IMR-90 (cell line): Measurements from ENCODE around the gene KCTD13. TPM values are rescaled to one million over a fixed set of nuclear protein-coding genes. Genes with fewer than 3 reads are reported as not detected.
A peak's percentile ranks its signal among the peaks of the same experiment; 100 is the strongest.

Experiments used
- ATAC-seq: fragments of 200-7000 bp; cut with Tn5 transposase; 2 replicates; pipeline ENCODE4 v1.9.1; 2020; ENCODE audit warnings: low read depth, mild to moderate bottlenecking, moderate library complexity
- BruUV-seq: library from RNA; stranded (reverse); fragments of 400-500 nt; replicated peaks from 2 replicates; lab custom pipeline; 2021; lab: Mats Ljungman, UMichigan
- CTCF ChIA-PET: fragments of 300-600 bp; formaldehyde crosslinking; extraction: SDS; loops from one replicate; lab custom pipeline; 2021; ENCODE audit warnings: antibody characterized with exemption; lab: Yijun Ruan, JAX
- POLR2A ChIA-PET: fragments of 300-600 bp; sonication (Branson Sonifier 250); formaldehyde crosslinking; loops from one replicate; lab custom pipeline; 2022; ENCODE audit warnings: antibody characterized with exemption; ENCODE audit not compliant: unreplicated experiment; lab: Charles Lee
- DNase-seq: peaks from one replicate; pipeline ENCODE4 v3.0.0; 2013
- H2AFZ ChIP-seq: replicated peaks from 2 replicates; pipeline ENCODE3; 2013; ENCODE audit warnings: low read length, mild to moderate bottlenecking; ENCODE audit not compliant: poor library complexity
- H2AK5ac ChIP-seq: 2 replicates; pipeline ENCODE4 v1.6.1; 2013; ENCODE audit warnings: low read depth, low read length, inconsistent platforms
- H2AK9ac ChIP-seq: replicated peaks from 2 replicates; pipeline ENCODE3; 2013; ENCODE audit warnings: mild to moderate bottlenecking, low read depth, low read length, moderate library complexity; ENCODE audit not compliant: poor library complexity
- H2BK120ac ChIP-seq: 2 replicates; pipeline ENCODE4 v1.6.1; 2013; ENCODE audit warnings: low read depth, low read length, inconsistent platforms
- H2BK15ac ChIP-seq: 3 replicates; pipeline ENCODE4 v1.6.1; 2013; ENCODE audit warnings: low read depth, low read length, inconsistent platforms
- H2BK20ac ChIP-seq: 2 replicates; pipeline ENCODE4 v1.6.1; 2013; ENCODE audit warnings: low read depth, mild to moderate bottlenecking, inconsistent platforms, low read length, moderate library complexity
- H2BK5ac ChIP-seq: 2 replicates; pipeline ENCODE4 v1.6.1; 2013; ENCODE audit warnings: mild to moderate bottlenecking, low read depth, low read length, inconsistent platforms; ENCODE audit not compliant: poor library complexity, severe bottlenecking
- H3K14ac ChIP-seq: replicated peaks from 2 replicates; pipeline ENCODE4 v1.6.1; 2013; ENCODE audit warnings: low read depth, low read length, inconsistent platforms
- H3K18ac ChIP-seq: 2 replicates; pipeline ENCODE4 v1.6.1; 2013; ENCODE audit warnings: low read depth, low read length, control low read depth
- H3K23ac ChIP-seq: 2 replicates; pipeline ENCODE4 v1.6.1; 2013; ENCODE audit warnings: low read depth, low read length, inconsistent platforms
- H3K27ac ChIP-seq: 2 replicates; pipeline ENCODE4 v1.5.1; 2013; ENCODE audit warnings: mild to moderate bottlenecking, control low read depth, low read length; ENCODE audit not compliant: insufficient read depth
- H3K27me3 ChIP-seq: 2 replicates; pipeline ENCODE4 v1.6.1; 2013; ENCODE audit warnings: low read length; ENCODE audit not compliant: control insufficient read depth, insufficient read depth
- H3K36me3 ChIP-seq: 2 replicates; pipeline ENCODE4 v1.6.1; 2013; ENCODE audit warnings: low read length, mixed read lengths; ENCODE audit not compliant: control insufficient read depth, insufficient read depth
- H3K4ac ChIP-seq: 2 replicates; pipeline ENCODE4 v1.6.1; 2013; ENCODE audit warnings: low read depth, low read length, inconsistent platforms
- H3K4me1 ChIP-seq: 2 replicates; pipeline ENCODE4 v1.6.1; 2013; ENCODE audit warnings: low read length, mixed read lengths; ENCODE audit not compliant: control insufficient read depth, insufficient read depth
- H3K4me2 ChIP-seq: 2 replicates; pipeline ENCODE4 v1.6.1; 2013; ENCODE audit warnings: low read depth, mild to moderate bottlenecking, control low read depth, low read length, moderate library complexity
- H3K4me3 ChIP-seq: 2 replicates; pipeline ENCODE4 v1.5.1; 2013; ENCODE audit warnings: low read depth, mild to moderate bottlenecking, control low read depth, low read length, moderate library complexity; ENCODE audit not compliant: insufficient read depth
- H3K56ac ChIP-seq: 2 replicates; pipeline ENCODE4 v1.6.1; 2013; ENCODE audit warnings: low read length, inconsistent platforms; ENCODE audit not compliant: insufficient read depth; ENCODE audit errors: extremely low read depth
- H3K79me1 ChIP-seq, 2 experiments: 2 replicates each; pipeline ENCODE4 v1.6.1; 2013; ENCODE audit warnings: low read length in 2 of 2, inconsistent platforms in 1 of 2, low read depth in 1 of 2
- H3K9ac ChIP-seq: 2 replicates; pipeline ENCODE4 v1.6.1; 2013; ENCODE audit warnings: low read depth, low read length, control low read depth
- H3K9me1 ChIP-seq: 2 replicates; pipeline ENCODE4 v1.6.1; 2013; ENCODE audit warnings: low read length, inconsistent platforms; ENCODE audit not compliant: insufficient read depth
- H3K9me3 ChIP-seq: 2 replicates; pipeline ENCODE4 v1.6.1; 2013; ENCODE audit warnings: low read length; ENCODE audit not compliant: control insufficient read depth, insufficient read depth
- H4K20me1 ChIP-seq: 2 replicates; pipeline ENCODE4 v1.6.1; 2013; ENCODE audit warnings: low read length, inconsistent platforms; ENCODE audit not compliant: insufficient read depth
- H4K5ac ChIP-seq: 2 replicates; pipeline ENCODE4 v1.6.1; 2013; ENCODE audit warnings: mild to moderate bottlenecking, low read depth, low read length, control low read depth
- H4K8ac ChIP-seq, 2 experiments: 2 replicates each; pipeline ENCODE4 v1.6.1; 2013; ENCODE audit warnings: low read depth in 2 of 2, low read length in 2 of 2, control low read depth in 1 of 2, inconsistent platforms in 1 of 2
- H4K91ac ChIP-seq: 2 replicates; pipeline ENCODE4 v1.6.1; 2013; ENCODE audit warnings: low read depth, low read length, inconsistent platforms; ENCODE audit not compliant: insufficient read depth
- CEBPB ChIP-seq: IDR thresholded peaks from 2 replicates; pipeline ENCODE4 v1.6.1; 2012; ENCODE audit warnings: low read depth, low read length, improper control_type of control experiment
- CHD1 ChIP-seq: IDR thresholded peaks from 2 replicates; pipeline ENCODE4 v1.6.1; 2012; ENCODE audit warnings: low read depth, low read length, improper control_type of control experiment
- CTCF ChIP-seq: conservative IDR thresholded peaks from 2 replicates; pipeline ENCODE4 v1.5.1; 2012; ENCODE audit warnings: mild to moderate bottlenecking, low read depth, low read length, improper control_type of control experiment
- FOS ChIP-seq: fragments of 150-350 bp; IDR thresholded peaks from 2 replicates; pipeline ENCODE4 v1.6.1; 2016; ENCODE audit warnings: low read depth, low read length
- MAFK ChIP-seq: IDR thresholded peaks from 2 replicates; pipeline ENCODE4 v1.6.1; 2012; ENCODE audit warnings: low read depth, low read length, improper control_type of control experiment
- MAZ ChIP-seq: IDR thresholded peaks from 2 replicates; pipeline ENCODE4 v1.6.1; 2012; ENCODE audit warnings: low read depth, mild to moderate bottlenecking, low read length, improper control_type of control experiment, moderate library complexity, borderline replicate concordance
- MXI1 ChIP-seq: IDR thresholded peaks from 2 replicates; pipeline ENCODE4 v1.6.1; 2012; ENCODE audit warnings: low read depth, mild to moderate bottlenecking, low read length, moderate library complexity, borderline replicate concordance
- NFE2L2 ChIP-seq: fragments of 150-350 bp; IDR thresholded peaks from 2 replicates; pipeline ENCODE4 v1.6.1; 2016; ENCODE audit warnings: low read depth, mild to moderate bottlenecking, low read length
- POLR2A ChIP-seq: IDR thresholded peaks from 2 replicates; pipeline ENCODE4 v1.6.1; 2012; ENCODE audit warnings: mild to moderate bottlenecking, low read depth, low read length
- RAD21 ChIP-seq: IDR thresholded peaks from 2 replicates; pipeline ENCODE4 v1.6.1; 2012; ENCODE audit warnings: low read length, improper control_type of control experiment
- RCOR1 ChIP-seq: IDR thresholded peaks from 2 replicates; pipeline ENCODE4 v1.6.1; 2012; ENCODE audit warnings: mild to moderate bottlenecking, low read length, improper control_type of control experiment; ENCODE audit not compliant: insufficient replicate concordance
- RFX5 ChIP-seq: IDR thresholded peaks from 2 replicates; pipeline ENCODE4 v1.8.0; 2012; ENCODE audit warnings: low read depth, mild to moderate bottlenecking, low read length, moderate library complexity
- SMC3 ChIP-seq: fragments of 150-350 bp; IDR thresholded peaks from 2 replicates; pipeline ENCODE4 v1.6.1; 2016; ENCODE audit warnings: low read depth, mild to moderate bottlenecking, antibody characterized with exemption, low read length, moderate library complexity
- WGBS, 2 experiments: methylation state at CpG; one replicate each; pipeline versions ENCODE4 v1.1.5 to v1.1.7; 2013; ENCODE audit warnings: missing lambda C conversion rate in 2 of 2; ENCODE audit not compliant: insufficient read length in 1 of 2; ENCODE audit errors: extremely low coverage in 2 of 2; 5-methylcytosine and 5-hydroxymethylcytosine counted together
- dilution Hi-C: fragments of 300-500 bp; cut with HindIII; formaldehyde crosslinking; loops from one replicate; pipeline ENCODE4 v1.14.3; 2018; ENCODE audit warnings: low sequenced_read_pairs; ENCODE audit not compliant: unreplicated experiment
- in situ Hi-C: fragments of 300-500 bp; cut with MboI; formaldehyde crosslinking; loops from 3 replicates; pipeline ENCODE4 v1.14.3; 2019; ENCODE audit warnings: low sequenced_read_pairs, inconsistent platforms, mixed read lengths
- intact Hi-C: fragments of 100-400 bp; cut with micrococcal nuclease; formaldehyde crosslinking; loops from 2 replicates; pipeline ENCODE4 v1.10.0; 2022
- polyA plus RNA-seq, 3 experiments: library from polyadenylated mRNA; depleted of rRNA; stranded (reverse); fragments of >200 nt; gene quantifications; 2 replicates each; pipeline ENCODE4 v1.2.3, GENCODE V29; 2012; ENCODE audit warnings: low replicate concordance in 1 of 3
- total RNA-seq: library from RNA; depleted of rRNA; stranded (reverse); fragments of >200 nt; gene quantifications from 2 replicates; pipeline ENCODE4 v1.2.3, GENCODE V29; 2012
- TF ChIP-seq, protein P1 (sequence below): fragments of 150-350 bp; IDR thresholded peaks from 2 replicates; pipeline ENCODE4 v1.6.1; 2017; ENCODE audit warnings: mild to moderate bottlenecking, antibody characterized with exemption, low read length, low read depth
- TF ChIP-seq, protein P2 (sequence below): fragments of 150-350 bp; IDR thresholded peaks from 2 replicates; pipeline ENCODE4 v1.6.1; 2016; ENCODE audit warnings: low read depth, mild to moderate bottlenecking, low read length, moderate library complexity, borderline replicate concordance

Gene KCTD13
- total and polyA plus RNA-seq, 2 of the 4 experiments (the other 2 are of a cell fraction), result 4.1 to 20.7 TPM

GRCh38 chr16:29857133-29857760 is 68.8 kb downstream of the KCTD13 start:
- BruUV-seq, result no TSS peak

More at GRCh38 chr16:29857133-29857760, 68.8 kb downstream of the KCTD13 start:
- H4K8ac ChIP-seq, result no peak overlapping the region
- H3K27ac ChIP-seq, result no peak overlapping the region
- in situ Hi-C loops (no loop called here), intact Hi-C loops (no loop called here), dilution Hi-C loops (no loop called here)
- H3K23ac ChIP-seq, result no peak overlapping the region
- DNase-seq (peak; percentile 46), ATAC-seq (peak; percentile 67)
- H3K9ac ChIP-seq, result no peak overlapping the region
- no peak overlapping the region for H2BK5ac ChIP-seq
- no peak overlapping the region for H3K18ac ChIP-seq
- TF ChIP-seq FOS (no peak), CHD1 (no peak), MXI1 (no peak), MAZ (no peak), RCOR1 (no peak), SMC3 (no peak), CEBPB (no peak), NFE2L2 (no peak), RAD21 (no peak), POLR2A (no peak), MAFK (no peak), CTCF (no peak), RFX5 (no peak)
- TF ChIP-seq, protein P1, sequence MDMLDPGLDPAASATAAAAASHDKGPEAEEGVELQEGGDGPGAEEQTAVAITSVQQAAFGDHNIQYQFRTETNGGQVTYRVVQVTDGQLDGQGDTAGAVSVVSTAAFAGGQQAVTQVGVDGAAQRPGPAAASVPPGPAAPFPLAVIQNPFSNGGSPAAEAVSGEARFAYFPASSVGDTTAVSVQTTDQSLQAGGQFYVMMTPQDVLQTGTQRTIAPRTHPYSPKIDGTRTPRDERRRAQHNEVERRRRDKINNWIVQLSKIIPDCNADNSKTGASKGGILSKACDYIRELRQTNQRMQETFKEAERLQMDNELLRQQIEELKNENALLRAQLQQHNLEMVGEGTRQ, result no peak
- TF ChIP-seq, protein P2, sequence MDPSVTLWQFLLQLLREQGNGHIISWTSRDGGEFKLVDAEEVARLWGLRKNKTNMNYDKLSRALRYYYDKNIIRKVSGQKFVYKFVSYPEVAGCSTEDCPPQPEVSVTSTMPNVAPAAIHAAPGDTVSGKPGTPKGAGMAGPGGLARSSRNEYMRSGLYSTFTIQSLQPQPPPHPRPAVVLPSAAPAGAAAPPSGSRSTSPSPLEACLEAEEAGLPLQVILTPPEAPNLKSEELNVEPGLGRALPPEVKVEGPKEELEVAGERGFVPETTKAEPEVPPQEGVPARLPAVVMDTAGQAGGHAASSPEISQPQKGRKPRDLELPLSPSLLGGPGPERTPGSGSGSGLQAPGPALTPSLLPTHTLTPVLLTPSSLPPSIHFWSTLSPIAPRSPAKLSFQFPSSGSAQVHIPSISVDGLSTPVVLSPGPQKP, result no peak
- peaks cover 22% of the 10 kb centered on the region for H3K36me3 ChIP-seq
- 66% methylated on average over 3 of the region's 7 CpGs; no CpG with 5 or more reads in 1 of the 2 experiments for WGBS, 2 experiments
- H3K27me3 ChIP-seq, result no peaks in the 10 kb centered on the region
- H3K9me1 ChIP-seq, result peaks cover 12% of the 10 kb centered on the region
- H2BK15ac ChIP-seq, result no peak overlapping the region
- ChIA-PET POLR2A (interaction anchor here (0.7 kb wide), 1 partner anchor 22 kb away, joined by 7 read pairs; no protein-coding TSS in a partner anchor), CTCF (interaction anchor here (1.9 kb wide), 1 partner anchor 9 kb away, joined by 6 read pairs; no protein-coding TSS in a partner anchor)
- no peak overlapping the region for H2BK20ac ChIP-seq
- H3K4me1 ChIP-seq, result peaks cover 4% of the 10 kb centered on the region; the same call in 1 of the 2 replicates
- H3K79me1 ChIP-seq, result peaks cover 7 to 24% of the 10 kb centered on the region in 2 experiments; a peak in 3 of 4 replicates
- no peak overlapping the region for H2AFZ ChIP-seq
- H3K4me3 ChIP-seq, result no peak overlapping the region
- H4K5ac ChIP-seq, result no peak overlapping the region
- no peak overlapping the region for H2AK9ac ChIP-seq
- no peak overlapping the region for H4K91ac ChIP-seq
- H3K4ac ChIP-seq, result no peak overlapping the region
- H2AK5ac ChIP-seq, result no peak overlapping the region
- no peak overlapping the region for H3K4me2 ChIP-seq
- no peaks in the 10 kb centered on the region for H4K20me1 ChIP-seq
- no peak overlapping the region for H3K14ac ChIP-seq
- no peaks in the 10 kb centered on the region for H3K9me3 ChIP-seq
- H3K56ac ChIP-seq, result no peak overlapping the region
- no peak overlapping the region for H2BK120ac ChIP-seq
